MCF 10A (cell line): ENCODE data around the gene BACH2. TPM values are rescaled to one million over a fixed set of nuclear protein-coding genes. Genes with fewer than 3 reads are reported as not detected.
A peak's percentile ranks its signal among the peaks of the same experiment; 100 is the strongest.

Source experiments
- BruUV-seq: library from RNA; stranded (reverse); fragments of 400-500 nt; replicated peaks from 2 replicates; lab custom pipeline; 2021; lab: Mats Ljungman, UMichigan
- CTCF ChIA-PET: fragments of 300-600 bp; sonication (Branson Sonifier 250); formaldehyde crosslinking; extraction: SDS; loops from one replicate; lab custom pipeline; 2021; ENCODE audit warnings: antibody characterized with exemption, inconsistent platforms; lab: Yijun Ruan, JAX
- POLR2A ChIA-PET: fragments of 300-600, 350-650 bp; sonication (Branson Sonifier 250); formaldehyde crosslinking; extraction: SDS; loops from one replicate; lab custom pipeline; 2020; ENCODE audit warnings: antibody characterized with exemption, inconsistent platforms; lab: Yijun Ruan, JAX
- DNase-seq: peaks from one replicate; pipeline ENCODE4 v3.0.0-alpha.2; 2018; ENCODE audit not compliant: unreplicated experiment
- H3K27ac Mint-ChIP-seq: one replicate; pipeline ENCODE4 v1.8.0; 2022; ENCODE audit warnings: mild to moderate bottlenecking, low read depth, mixed read lengths; ENCODE audit not compliant: unreplicated experiment
- H3K27me3 Mint-ChIP-seq: one replicate; pipeline ENCODE4 v1.8.0; 2022; ENCODE audit warnings: mixed read lengths; ENCODE audit not compliant: insufficient read depth, unreplicated experiment
- H3K36me3 Mint-ChIP-seq: one replicate; pipeline ENCODE4 v1.8.0; 2022; ENCODE audit warnings: mild to moderate bottlenecking, moderate library complexity, mixed read lengths; ENCODE audit not compliant: insufficient read depth, unreplicated experiment
- H3K4me1 Mint-ChIP-seq: one replicate; pipeline ENCODE4 v1.8.0; 2022; ENCODE audit warnings: mixed read lengths; ENCODE audit not compliant: insufficient read depth, unreplicated experiment
- H3K4me3 Mint-ChIP-seq: one replicate; pipeline ENCODE4 v1.8.0; 2022; ENCODE audit warnings: mild to moderate bottlenecking, moderate library complexity, mixed read lengths; ENCODE audit not compliant: unreplicated experiment
- H3K9me3 Mint-ChIP-seq: one replicate; pipeline ENCODE4 v1.8.0; 2022; ENCODE audit warnings: mixed read lengths; ENCODE audit not compliant: unreplicated experiment
- intact Hi-C: fragments of 100-400 bp; cut with micrococcal nuclease; formaldehyde crosslinking; loops from 2 replicates; pipeline ENCODE4 v1.14.1; 2022
- total RNA-seq: library from RNA; stranded (reverse); gene quantifications from 2 replicates; pipeline ENCODE4 v1.2.3, GENCODE V29; 2022
- TF ChIP-seq, protein P1 (sequence below): fragments of 200-600 bp; IDR thresholded peaks from one replicate; pipeline ENCODE4 v1.8.0; 2022; ENCODE audit warnings: antibody characterized with exemption, mild to moderate bottlenecking; ENCODE audit not compliant: unreplicated experiment

The BACH2 gene
- total RNA-seq, 1 experiment from 2014 or later, result 9.9 TPM

- intact Hi-C loops, result no loop called here
- TF ChIP-seq, protein P1, sequence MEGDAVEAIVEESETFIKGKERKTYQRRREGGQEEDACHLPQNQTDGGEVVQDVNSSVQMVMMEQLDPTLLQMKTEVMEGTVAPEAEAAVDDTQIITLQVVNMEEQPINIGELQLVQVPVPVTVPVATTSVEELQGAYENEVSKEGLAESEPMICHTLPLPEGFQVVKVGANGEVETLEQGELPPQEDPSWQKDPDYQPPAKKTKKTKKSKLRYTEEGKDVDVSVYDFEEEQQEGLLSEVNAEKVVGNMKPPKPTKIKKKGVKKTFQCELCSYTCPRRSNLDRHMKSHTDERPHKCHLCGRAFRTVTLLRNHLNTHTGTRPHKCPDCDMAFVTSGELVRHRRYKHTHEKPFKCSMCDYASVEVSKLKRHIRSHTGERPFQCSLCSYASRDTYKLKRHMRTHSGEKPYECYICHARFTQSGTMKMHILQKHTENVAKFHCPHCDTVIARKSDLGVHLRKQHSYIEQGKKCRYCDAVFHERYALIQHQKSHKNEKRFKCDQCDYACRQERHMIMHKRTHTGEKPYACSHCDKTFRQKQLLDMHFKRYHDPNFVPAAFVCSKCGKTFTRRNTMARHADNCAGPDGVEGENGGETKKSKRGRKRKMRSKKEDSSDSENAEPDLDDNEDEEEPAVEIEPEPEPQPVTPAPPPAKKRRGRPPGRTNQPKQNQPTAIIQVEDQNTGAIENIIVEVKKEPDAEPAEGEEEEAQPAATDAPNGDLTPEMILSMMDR, result no peak
- ChIA-PET CTCF (interaction anchor here (0.6 kb wide), 1 partner anchor 166 kb away, joined by 3 read pairs; no protein-coding TSS in a partner anchor), POLR2A (no interaction called here)
- peaks cover 4% of the 10 kb centered on the region for H3K36me3 Mint-ChIP-seq
- peak; percentile 46 for DNase-seq
- no peak overlapping the region for H3K4me3 Mint-ChIP-seq
- no peaks in the 10 kb centered on the region for H3K9me3 Mint-ChIP-seq
- H3K4me1 Mint-ChIP-seq, result no peaks in the 10 kb centered on the region
- H3K27me3 Mint-ChIP-seq, result no peaks in the 10 kb centered on the region
- no peak overlapping the region for H3K27ac Mint-ChIP-seq
- BruUV-seq, result no TSS peak
These were observed 333.3 kb downstream of the BACH2 start for GRCh38 chr6:89963391-89963790.

DNA sequence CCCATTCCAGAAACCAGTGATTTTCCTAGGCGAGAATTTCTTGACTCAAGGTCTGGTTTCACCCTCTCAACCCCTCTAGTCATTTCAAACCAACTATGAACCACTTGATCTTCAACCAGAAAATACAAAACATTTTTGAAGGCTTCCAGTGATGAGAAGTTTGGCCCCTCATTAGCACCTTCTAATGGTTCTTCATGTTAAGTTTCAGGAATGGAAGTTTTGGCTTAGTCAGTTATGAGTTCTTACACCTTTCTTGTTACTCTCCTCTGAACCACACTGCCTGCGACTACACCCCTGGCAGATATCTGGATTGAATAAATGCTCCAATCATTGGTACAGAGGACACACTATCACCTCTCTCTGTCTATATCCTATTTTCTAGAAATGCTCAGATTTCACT lies 335.2 kb downstream of the BACH2 start:
- intact Hi-C loops, result no loop called here
- no TSS peak for BruUV-seq
- Mint-ChIP-seq H3K4me3 (no peak overlapping the region), H3K27me3 (no peaks in the 10 kb centered on the region), H3K36me3 (peaks cover 4% of the 10 kb centered on the region), H3K4me1 (no peaks in the 10 kb centered on the region), H3K27ac (no peak overlapping the region), H3K9me3 (no peaks in the 10 kb centered on the region)
- TF ChIP-seq, protein P1, result no peak
- DNase-seq, result no peak
- POLR2A ChIA-PET, result no interaction called here
- CTCF ChIA-PET, result interaction anchor here (1.0 to 1.9 kb wide), 2 partner anchors 17 to 21 kb away, joined by 5 to 7 read pairs; no protein-coding TSS in a partner anchor

- H3K4me3 Mint-ChIP-seq, result no peak overlapping the region
- ChIA-PET CTCF (interaction anchor here (0.8 kb wide), 1 partner anchor 218 kb away, joined by 3 read pairs; no protein-coding TSS in a partner anchor), POLR2A (interaction anchor here (0.7 to 1.1 kb wide), 2 partner anchors 182 to 531 kb away, joined by 3 read pairs; no protein-coding TSS in a partner anchor)
- no peaks in the 10 kb centered on the region for H3K9me3 Mint-ChIP-seq
- no peak for DNase-seq
- H3K36me3 Mint-ChIP-seq, result peaks cover 4% of the 10 kb centered on the region
- TF ChIP-seq, protein P1, result no peak
- H3K27me3 Mint-ChIP-seq, result no peaks in the 10 kb centered on the region
- no peaks in the 10 kb centered on the region for H3K4me1 Mint-ChIP-seq
- no TSS peak for BruUV-seq
- intact Hi-C loops, result no loop called here
- H3K27ac Mint-ChIP-seq, result no peak overlapping the region
These were observed 336.8 kb downstream of the BACH2 start for GRCh38 chr6:89959883-89960282.

DNA sequence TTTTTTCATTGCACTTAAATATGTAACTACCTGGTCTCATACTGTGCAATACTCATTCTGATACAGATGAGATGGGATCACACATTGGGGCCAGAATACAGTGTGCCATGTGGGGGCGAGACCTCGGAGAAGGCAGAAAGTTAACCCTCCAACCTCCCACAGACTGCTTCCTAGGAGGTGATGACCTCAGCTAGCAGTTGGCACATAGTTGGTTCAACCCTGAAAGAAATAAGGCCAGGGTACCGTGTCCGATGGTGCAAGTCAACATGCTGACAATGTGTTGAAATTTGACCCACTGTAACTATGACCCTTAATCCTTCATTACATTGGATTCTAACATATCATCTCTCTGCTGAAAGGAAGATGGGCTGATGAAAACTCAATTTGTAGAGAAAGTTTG lies 340.5 kb downstream of the BACH2 start:
- Mint-ChIP-seq H3K36me3 (peaks cover 4% of the 10 kb centered on the region), H3K4me1 (peaks cover 27% of the 10 kb centered on the region), H3K27ac (no peak overlapping the region), H3K9me3 (no peaks in the 10 kb centered on the region), H3K4me3 (no peak overlapping the region), H3K27me3 (no peaks in the 10 kb centered on the region)
- intact Hi-C loops, result no loop called here
- ChIA-PET POLR2A (no interaction called here), CTCF (interaction anchor here (0.6 to 3.0 kb wide), 5 partner anchors 15 to 525 kb away, joined by 3 to 11 read pairs (median 5); no protein-coding TSS in a partner anchor)
- no TSS peak for BruUV-seq
- no peak for DNase-seq
- TF ChIP-seq, protein P1, result no peak
